Measurements from ENCODE around the gene STEEP1. TPM values are rescaled to one million over a fixed set of nuclear protein-coding genes. Genes with fewer than 3 reads are reported as not detected.

The STEEP1 gene
- total and polyA plus RNA-seq, 5 donors from 2014 or later = 11.3 to 23.9 (median 13.8) TPM

GRCh38 chrX:119570351-119570835 lies 5.2 kb upstream of the STEEP1 start:
- H3K27ac ChIP-seq (ENCODE audit: insufficient read depth, low read length, poor library complexity, severe bottlenecking) = no peak overlapping the region
- Mint-ChIP-seq H3K27ac (no peak overlapping the region), H3K4me3 (peak overlapping the region in 1 of 4 donors; percentile 22), H3K9me3 (no peaks in the 10 kb centered on the region), H3K4me1 (peaks cover under 1 to 17% (median 2%) of the 10 kb centered on the region in 4 donors), H3K27me3 (no peaks in the 10 kb centered on the region), H3K36me3 (no peaks in the 10 kb centered on the region)
- H3K27me3 ChIP-seq (ENCODE audit: control insufficient read depth, insufficient read depth, low read length) = no peaks in the 10 kb centered on the region
- ATAC-seq (ENCODE audit: low read depth in 2 of 2) (no peak), DNase-seq (no peak)
- peaks cover 9% of the 10 kb centered on the region for H3K4me1 ChIP-seq (ENCODE audit: control insufficient read depth, insufficient read depth, low read length, poor library complexity, severe bottlenecking)
- H3K9me3 ChIP-seq (ENCODE audit: control insufficient read depth in 2 of 2, low read length in 2 of 2) = no peaks in the 10 kb centered on the region
- H3K4me3 ChIP-seq (ENCODE audit: low read depth, low read length) = no peak overlapping the region
- H3K36me3 ChIP-seq (ENCODE audit: control insufficient read depth, insufficient read depth, low read length) = no peaks in the 10 kb centered on the region

GRCh38 chrX:119552508-119552907 lies 12.7 kb downstream of the STEEP1 start:
- no peak overlapping the region for H3K4me3 ChIP-seq (ENCODE audit: low read depth, low read length)
- H3K27me3 Mint-ChIP-seq = no peaks in the 10 kb centered on the region
- peaks cover 11% of the 10 kb centered on the region for H3K36me3 Mint-ChIP-seq

GRCh38 chrX:119549327-119550016 lies 15.7 kb downstream of the STEEP1 start:
- Mint-ChIP-seq H3K9me3 (peaks cover 0 to 2% (median 0%) of the 10 kb centered on the region in 7 donors), H3K27me3 (no peaks in the 10 kb centered on the region), H3K27ac (no peak overlapping the region), H3K4me1 (peaks cover 4 to 19% (median 11%) of the 10 kb centered on the region in 4 donors), H3K36me3 (no peaks in the 10 kb centered on the region), H3K4me3 (no peak overlapping the region)
- Histone ChIP-seq H3K27me3 (ENCODE audit: control insufficient read depth, insufficient read depth, low read length) (no peaks in the 10 kb centered on the region), H3K27ac (ENCODE audit: insufficient read depth, low read length, poor library complexity, severe bottlenecking) (no peak overlapping the region), H3K36me3 (ENCODE audit: control insufficient read depth, insufficient read depth, low read length) (no peaks in the 10 kb centered on the region), H3K9me3 (ENCODE audit: control insufficient read depth in 2 of 2, low read length in 2 of 2) (no peaks in the 10 kb centered on the region), H3K4me3 (ENCODE audit: low read depth, low read length) (no peak overlapping the region), H3K4me1 (ENCODE audit: control insufficient read depth, insufficient read depth, low read length, poor library complexity, severe bottlenecking) (no peaks in the 10 kb centered on the region)
- ATAC-seq (ENCODE audit: low read depth in 2 of 2) (no peak), DNase-seq (no peak)

More at GRCh38 chrX:119552508-119552907, 12.7 kb downstream of the STEEP1 start:
- H3K4me1 ChIP-seq (ENCODE audit: control insufficient read depth, insufficient read depth, low read length, poor library complexity, severe bottlenecking) = no peaks in the 10 kb centered on the region
- DNase-seq (no peak), ATAC-seq (ENCODE audit: low read depth in 2 of 2) (no peak)
- peaks cover 2% of the 10 kb centered on the region for H3K36me3 ChIP-seq (ENCODE audit: control insufficient read depth, insufficient read depth, low read length)
- no peak overlapping the region for H3K27ac ChIP-seq (ENCODE audit: insufficient read depth, low read length, poor library complexity, severe bottlenecking)
- no peaks in the 10 kb centered on the region for H3K9me3 ChIP-seq (ENCODE audit: control insufficient read depth in 2 of 2, low read length in 2 of 2)
- Mint-ChIP-seq H3K9me3 (peaks cover 0 to 3% (median 0%) of the 10 kb centered on the region in 7 donors), H3K4me3 (no peak overlapping the region), H3K27ac (no peak overlapping the region), H3K4me1 (peaks cover 8 to 21% (median 15%) of the 10 kb centered on the region in 4 donors)
- no peaks in the 10 kb centered on the region for H3K27me3 ChIP-seq (ENCODE audit: control insufficient read depth, insufficient read depth, low read length)

GRCh38 chrX:119541188-119541587 lies 24.0 kb downstream of the STEEP1 start:
- Mint-ChIP-seq H3K4me3 (no peak overlapping the region), H3K27ac (no peak overlapping the region), H3K4me1 (no peaks in the 10 kb centered on the region), H3K36me3 (peaks cover 13% of the 10 kb centered on the region), H3K27me3 (no peaks in the 10 kb centered on the region), H3K9me3 (no peaks in the 10 kb centered on the region)
- Histone ChIP-seq H3K27me3 (ENCODE audit: control insufficient read depth, insufficient read depth, low read length) (no peaks in the 10 kb centered on the region), H3K27ac (ENCODE audit: insufficient read depth, low read length, poor library complexity, severe bottlenecking) (no peak overlapping the region), H3K4me3 (ENCODE audit: low read depth, low read length) (no peak overlapping the region), H3K36me3 (ENCODE audit: control insufficient read depth, insufficient read depth, low read length) (peaks cover 11% of the 10 kb centered on the region), H3K4me1 (ENCODE audit: control insufficient read depth, insufficient read depth, low read length, poor library complexity, severe bottlenecking) (no peaks in the 10 kb centered on the region), H3K9me3 (ENCODE audit: control insufficient read depth in 2 of 2, low read length in 2 of 2) (no peaks in the 10 kb centered on the region)
- DNase-seq (no peak), ATAC-seq (ENCODE audit: low read depth in 2 of 2) (no peak)

GRCh38 chrX:119539872-119540271 lies 25.3 kb downstream of the STEEP1 start:
- peaks cover 11% of the 10 kb centered on the region for H3K36me3 ChIP-seq (ENCODE audit: control insufficient read depth, insufficient read depth, low read length)
- Mint-ChIP-seq H3K4me1 (no peaks in the 10 kb centered on the region), H3K36me3 (peaks cover 13% of the 10 kb centered on the region), H3K27ac (peak overlapping the region in 1 of 3 donors; percentile 14), H3K27me3 (no peaks in the 10 kb centered on the region), H3K4me3 (no peak overlapping the region), H3K9me3 (no peaks in the 10 kb centered on the region)
- H3K9me3 ChIP-seq (ENCODE audit: control insufficient read depth in 2 of 2, low read length in 2 of 2) = no peaks in the 10 kb centered on the region
- H3K4me1 ChIP-seq (ENCODE audit: control insufficient read depth, insufficient read depth, low read length, poor library complexity, severe bottlenecking) = no peaks in the 10 kb centered on the region
- no peak overlapping the region for H3K4me3 ChIP-seq (ENCODE audit: low read depth, low read length)
- H3K27me3 ChIP-seq (ENCODE audit: control insufficient read depth, insufficient read depth, low read length) = no peaks in the 10 kb centered on the region
- H3K27ac ChIP-seq (ENCODE audit: insufficient read depth, low read length, poor library complexity, severe bottlenecking) = no peak overlapping the region
- no peak for DNase-seq
- ATAC-seq (ENCODE audit: low read depth in 2 of 2) = no peak

GRCh38 chrX:119537487-119537886 lies 27.7 kb downstream of the STEEP1 start:
- Mint-ChIP-seq H3K27ac (peak overlapping the region in 2 of 3 donors; percentile 36 to 38), H3K4me3 (no peak overlapping the region), H3K36me3 (peaks cover 19% of the 10 kb centered on the region), H3K9me3 (no peaks in the 10 kb centered on the region), H3K27me3 (no peaks in the 10 kb centered on the region), H3K4me1 (no peaks in the 10 kb centered on the region)
- H3K4me1 ChIP-seq (ENCODE audit: control insufficient read depth, insufficient read depth, low read length, poor library complexity, severe bottlenecking) = no peaks in the 10 kb centered on the region
- ATAC-seq (ENCODE audit: low read depth in 2 of 2) (no peak), DNase-seq (no peak)
- H3K27me3 ChIP-seq (ENCODE audit: control insufficient read depth, insufficient read depth, low read length) = no peaks in the 10 kb centered on the region
- H3K9me3 ChIP-seq (ENCODE audit: control insufficient read depth in 2 of 2, low read length in 2 of 2) = no peaks in the 10 kb centered on the region
- H3K36me3 ChIP-seq (ENCODE audit: control insufficient read depth, insufficient read depth, low read length) = peaks cover 11% of the 10 kb centered on the region
- no peak overlapping the region for H3K27ac ChIP-seq (ENCODE audit: insufficient read depth, low read length, poor library complexity, severe bottlenecking)
- no peak overlapping the region for H3K4me3 ChIP-seq (ENCODE audit: low read depth, low read length)

- Histone ChIP-seq H3K36me3 (ENCODE audit: control insufficient read depth, insufficient read depth, low read length) (no peaks in the 10 kb centered on the region), H3K4me3 (ENCODE audit: low read depth, low read length) (no peak overlapping the region), H3K4me1 (ENCODE audit: control insufficient read depth, insufficient read depth, low read length, poor library complexity, severe bottlenecking) (no peaks in the 10 kb centered on the region), H3K27me3 (ENCODE audit: control insufficient read depth, insufficient read depth, low read length) (no peaks in the 10 kb centered on the region), H3K27ac (ENCODE audit: insufficient read depth, low read length, poor library complexity, severe bottlenecking) (no peak overlapping the region), H3K9me3 (ENCODE audit: control insufficient read depth in 2 of 2, low read length in 2 of 2) (no peaks in the 10 kb centered on the region)
- H3K9me3 Mint-ChIP-seq = no peaks in the 10 kb centered on the region
- no peaks in the 10 kb centered on the region for H3K4me1 Mint-ChIP-seq
- no peaks in the 10 kb centered on the region for H3K27me3 Mint-ChIP-seq
- peaks cover 11% of the 10 kb centered on the region for H3K36me3 Mint-ChIP-seq
- ATAC-seq (ENCODE audit: low read depth in 2 of 2) = no peak
- no peak overlapping the region for H3K27ac Mint-ChIP-seq
- no peak overlapping the region for H3K4me3 Mint-ChIP-seq
- no peak for DNase-seq
Measured at GRCh38 chrX:119529345-119530276, 35.6 kb downstream of the STEEP1 start.

All from CD4-positive, CD25-positive, alpha-beta regulatory T cell (primary cell).